GM23338 (cell line): ENCODE results near the gene KAT14. TPM values are rescaled to one million over a fixed set of nuclear protein-coding genes. Genes with fewer than 3 reads are reported as not detected.
A peak's percentile ranks its signal among the peaks of the same experiment; 100 is the strongest.

Experiments
- ATAC-seq: fragments of 200-7000 bp; cut with Tn5 transposase; 3 replicates; pipeline ENCODE4 v1.9.1; 2020
- DNase-seq: peaks from one replicate; pipeline ENCODE4 v3.0.0-alpha.2; 2015; ENCODE audit warnings: low spot score
- H2AFZ ChIP-seq: fragments of 200-600 bp; sonication (generic); 2 replicates; pipeline ENCODE4 v1.8.0; 2016; ENCODE audit warnings: antibody characterized with exemption, mild to moderate bottlenecking, moderate library complexity
- H3F3A ChIP-seq: fragments of 200-600 bp; sonication (generic); replicated peaks from 2 replicates; pipeline ENCODE4 v1.8.0; 2017; ENCODE audit warnings: antibody characterized with exemption, mixed run types, low read depth
- H3K27ac ChIP-seq: fragments of 200-600 bp; sonication (generic); 2 replicates; pipeline ENCODE4 v1.6.1; 2016; ENCODE audit warnings: low read depth
- H3K27me3 ChIP-seq: fragments of 200-600 bp; sonication (generic); 2 replicates; pipeline ENCODE4 v1.8.0; 2016; ENCODE audit warnings: mild to moderate bottlenecking, mixed run types, moderate library complexity; ENCODE audit not compliant: insufficient read depth
- H3K36me3 ChIP-seq: fragments of 200-600 bp; sonication (generic); 2 replicates; pipeline ENCODE4 v1.8.0; 2016; ENCODE audit warnings: mild to moderate bottlenecking; ENCODE audit not compliant: insufficient read depth
- H3K4me1 ChIP-seq: fragments of 200-600 bp; sonication (generic); 2 replicates; pipeline ENCODE4 v1.8.0; 2016; ENCODE audit warnings: mild to moderate bottlenecking, moderate library complexity; ENCODE audit not compliant: insufficient read depth
- H3K4me2 ChIP-seq: fragments of 200-600 bp; sonication (generic); 2 replicates; pipeline ENCODE4 v1.7.1; 2017; ENCODE audit warnings: mixed run types
- H3K4me3 ChIP-seq: fragments of 200-600 bp; sonication (generic); 2 replicates; pipeline ENCODE4 v1.6.1; 2016; ENCODE audit warnings: mixed run types
- H3K79me2 ChIP-seq: fragments of 200-600 bp; sonication (generic); replicated peaks from 2 replicates; pipeline ENCODE4 v1.8.0; 2017; ENCODE audit warnings: mild to moderate bottlenecking; ENCODE audit not compliant: insufficient read depth
- H3K9me2 ChIP-seq: fragments of 200-600 bp; sonication (generic); 2 replicates; pipeline ENCODE4 v1.8.0; 2017; ENCODE audit not compliant: insufficient read depth
- H4K20me1 ChIP-seq: fragments of 200-600 bp; sonication (generic); replicated peaks from 2 replicates; pipeline ENCODE4 v1.8.0; 2017; ENCODE audit warnings: mild to moderate bottlenecking; ENCODE audit not compliant: insufficient read depth
- H3K27ac Mint-ChIP-seq: 2 replicates; pipeline ENCODE4 v1.8.0; 2020; ENCODE audit warnings: inconsistent platforms, mild to moderate bottlenecking, moderate library complexity, mixed read lengths
- H3K27me3 Mint-ChIP-seq: 3 replicates; pipeline ENCODE4 v1.8.0; 2022; ENCODE audit warnings: low read depth, mild to moderate bottlenecking, moderate library complexity, mixed read lengths, inconsistent platforms; ENCODE audit not compliant: insufficient read depth, poor library complexity
- H3K36me3 Mint-ChIP-seq: 3 replicates; pipeline ENCODE4 v1.8.0; 2021; ENCODE audit warnings: low read depth, mild to moderate bottlenecking, inconsistent platforms, moderate library complexity, mixed read lengths
- H3K4me1 Mint-ChIP-seq: 3 replicates; pipeline ENCODE4 v1.8.0; 2020; ENCODE audit warnings: mild to moderate bottlenecking, inconsistent platforms, mixed read lengths
- H3K4me3 Mint-ChIP-seq: 3 replicates; pipeline ENCODE4 v1.8.0; 2021; ENCODE audit warnings: moderate library complexity, mild to moderate bottlenecking, inconsistent platforms, mixed read lengths
- H3K9me3 Mint-ChIP-seq: 3 replicates; pipeline ENCODE4 v1.8.0; 2020; ENCODE audit warnings: moderate library complexity, mild to moderate bottlenecking, inconsistent platforms, mixed read lengths
- CREB1 ChIP-seq: fragments of 250-450 bp; sonication (Bioruptor Pico); IDR thresholded peaks from 2 replicates; pipeline ENCODE4 v1.5.0; 2020; ENCODE audit warnings: low read depth, mild to moderate bottlenecking, moderate library complexity
- CTCF ChIP-seq, 2 experiments: fragments of 200-600 bp in 1 of 2; sonication (generic) in 1 of 2; conservative IDR thresholded peaks; 2 replicates each; pipeline versions ENCODE4 v1.5.1 to v1.6.1; 2016 to 2017; ENCODE audit warnings: antibody characterized with exemption in 2 of 2, low read depth in 2 of 2, mild to moderate bottlenecking in 2 of 2, moderate library complexity in 1 of 2
- ETS1 ChIP-seq: IDR thresholded peaks from 2 replicates; pipeline ENCODE4 v1.6.1; 2016; ENCODE audit warnings: antibody characterized with exemption
- EZH2 ChIP-seq: fragments of 200-600 bp; sonication (generic); IDR thresholded peaks from one replicate; pipeline ENCODE4 v1.8.0; 2017; ENCODE audit warnings: antibody characterized with exemption, mild to moderate bottlenecking, low read depth; ENCODE audit not compliant: unreplicated experiment
- EZH2phosphoT487 ChIP-seq: fragments of 200-600 bp; sonication (generic); IDR thresholded peaks from one replicate; pipeline ENCODE4 v1.8.1; 2018; ENCODE audit warnings: antibody characterized with exemption; ENCODE audit not compliant: unreplicated experiment
- JUNB ChIP-seq: IDR thresholded peaks from one replicate; pipeline ENCODE4 v1.6.1; 2016; ENCODE audit warnings: antibody characterized with exemption; ENCODE audit not compliant: unreplicated experiment
- NANOG ChIP-seq: IDR thresholded peaks from 2 replicates; pipeline ENCODE4 v1.6.1; 2016; ENCODE audit warnings: antibody characterized with exemption, borderline replicate concordance
- POLR2AphosphoS5 ChIP-seq: IDR thresholded peaks from 2 replicates; pipeline ENCODE4 v1.6.1; 2016; ENCODE audit warnings: antibody characterized with exemption, low read depth
- REST ChIP-seq: IDR thresholded peaks from one replicate; pipeline ENCODE4 v1.6.1; 2018; ENCODE audit warnings: antibody characterized with exemption; ENCODE audit not compliant: unreplicated experiment
- STAT1 ChIP-seq: IDR thresholded peaks from one replicate; pipeline ENCODE4 v1.6.1; 2016; ENCODE audit warnings: antibody characterized with exemption; ENCODE audit not compliant: unreplicated experiment
- ZNF114 ChIP-seq: fragments of 250-450 bp; sonication (Bioruptor Pico); IDR thresholded peaks from 2 replicates; pipeline ENCODE4 v1.5.0; 2020; ENCODE audit warnings: mild to moderate bottlenecking, moderate library complexity
- ZNF331 ChIP-seq: fragments of 250-450 bp; sonication (Bioruptor Pico); IDR thresholded peaks from 2 replicates; pipeline ENCODE4 v1.5.0; 2020; ENCODE audit warnings: low read depth, mild to moderate bottlenecking, moderate library complexity
- polyA plus RNA-seq: library from polyadenylated mRNA; unstranded; fragments of >200 nt; fragmentation: Nextera tagmentation; extraction: Ambion mirVana; gene quantifications from 2 replicates; pipeline ENCODE4 v1.2.1, GENCODE V29; 2016
- total RNA-seq: library from RNA; depleted of rRNA; stranded (reverse); fragments of >200 nt; shearing (Covaris generic); gene quantifications from 2 replicates; pipeline ENCODE4 v1.2.3, GENCODE V29; 2014

KAT14 gene
- total and polyA plus RNA-seq, 2 experiments from 2014 or later = 17.8 to 25.0 TPM

- TF ChIP-seq ETS1 (no peak), NANOG (no peak), POLR2AphosphoS5 (no peak), JUNB (no peak), STAT1 (no peak)
Measured at GRCh38 chr20:18166241-18166881, 28.7 kb downstream of the KAT14 start (continued).

- Histone ChIP-seq H4K20me1 (no peaks in the 10 kb centered on the region; the same call in 1 of the 2 replicates), H2AFZ (no peak overlapping the region), H3K4me3 (no peak overlapping the region), H3K79me2 (peaks cover 58% of the 10 kb centered on the region), H3K4me1 (peaks cover 5% of the 10 kb centered on the region), H3K27me3 (no peaks in the 10 kb centered on the region), H3K9me2 (peaks cover 3% of the 10 kb centered on the region; the same call in 1 of the 2 replicates), H3K27ac (no peak overlapping the region), H3K4me2 (no peak overlapping the region), H3K36me3 (peaks cover 2% of the 10 kb centered on the region; the same call in 1 of the 2 replicates), H3F3A (no peaks in the 10 kb centered on the region)
- H3K4me1 Mint-ChIP-seq = peaks cover 15% of the 10 kb centered on the region
- peaks cover under 1% of the 10 kb centered on the region for H3K27me3 Mint-ChIP-seq
- peaks cover 30% of the 10 kb centered on the region for H3K36me3 Mint-ChIP-seq
- peak; percentile 34 for ATAC-seq
- peak overlapping the region; percentile 17; the same call in 1 of the 2 replicates for H3K27ac Mint-ChIP-seq
- H3K4me3 Mint-ChIP-seq = no peak overlapping the region
- no peaks in the 10 kb centered on the region for H3K9me3 Mint-ChIP-seq
- DNase-seq = peak; percentile 13
- TF ChIP-seq POLR2AphosphoS5 (no peak), REST (no peak), JUNB (no peak), ZNF114 (CRISPR knock-in tag) (no peak), CREB1 (CRISPR knock-in tag) (no peak), NANOG (no peak), ETS1 (no peak), EZH2phosphoT487 (no peak), STAT1 (no peak), ZNF331 (no peak), CTCF (conservative IDR thresholded peaks at IDR 0.05; ENCODE audit: low read depth in 2 of 2) (no peak), EZH2 (no peak)
Measured at GRCh38 chr20:18166950-18167349, 29.3 kb downstream of the KAT14 start.
